Metanephros (tissue), 1 donor: Measurements from ENCODE around the gene IFNK. TPM values are rescaled to one million over a fixed set of nuclear protein-coding genes. Genes with fewer than 3 reads are reported as not detected.

Source experiments
- total RNA-seq: library from RNA; depleted of rRNA; stranded (reverse); fragments of >200 nt; gene quantifications from one replicate; pipeline ENCODE4 v1.2.3, GENCODE V29; 2014

IFNK gene
- total RNA-seq = not detected

GRCh38 chr9:27524236-27524635 lies at the start of gene IFNK:
IFNK (plus strand) TSS chr9:27524290; CDS start chr9:27524337, 47 bp downstream.

GRCh38 chr9:27529316-27530278 lies 5.5 kb downstream of the IFNK start, which contains the start of gene MOB3B:
MOB3B (minus strand) TSS chr9:27529814; CDS start chr9:27455550, 74,264 bp downstream.

GRCh38 chr9:27572918-27573633 lies 49.0 kb downstream of the IFNK start, which contains the start of gene C9orf72:
C9orf72 (minus strand) TSS chr9:27573481; CDS start chr9:27567120, 6,361 bp downstream.

Other genes starting within 250 kb of the IFNK start
- 1.4 TPM for gene EQTN, start 227.1 kb upstream of the IFNK start, total RNA-seq
- 13.3 TPM for gene MOB3B, start 5.5 kb downstream of the IFNK start, total RNA-seq
- gene C9orf72, start 49.2 kb downstream of the IFNK start, total RNA-seq = 24.8 TPM